HG03175 (cell line): Measurements from ENCODE around the gene PRUNE2.
A peak's percentile ranks its signal among the peaks of the same experiment; 100 is the strongest.

Experiments used
- ATAC-seq: cut with Tn5 transposase; IDR thresholded peaks from one replicate; pipeline ENCODE4 v1.9.1; 2021; ENCODE audit warnings: mild to moderate bottlenecking, moderate library complexity; ENCODE audit not compliant: unreplicated experiment

Gene PRUNE2

GRCh38 chr9:76581731-76582130 is 324.2 kb downstream of the PRUNE2 start:
- no peak for ATAC-seq

GRCh38 chr9:76580820-76581219 is 325.1 kb downstream of the PRUNE2 start:
- no peak for ATAC-seq

- no peak for ATAC-seq
Measured at GRCh38 chr9:76580188-76580587, 325.7 kb downstream of the PRUNE2 start.

GRCh38 chr9:76576344-76576743 is 329.6 kb downstream of the PRUNE2 start:
- ATAC-seq, result peak; percentile 72

- ATAC-seq, result no peak
Measured at GRCh38 chr9:76575761-76576160, 330.2 kb downstream of the PRUNE2 start.

GRCh38 chr9:76573905-76574760 is 331.8 kb downstream of the PRUNE2 start:
- no peak for ATAC-seq

- no peak for ATAC-seq
Measured at GRCh38 chr9:76573408-76573807, 332.5 kb downstream of the PRUNE2 start.

- ATAC-seq, result no peak
Measured at GRCh38 chr9:76572151-76572550, 333.8 kb downstream of the PRUNE2 start.

- ATAC-seq, result no peak
Measured at GRCh38 chr9:76571743-76572146, 334.2 kb downstream of the PRUNE2 start.

GRCh38 chr9:76571288-76571687 is 334.6 kb downstream of the PRUNE2 start:
- peak; percentile 98 for ATAC-seq

GRCh38 chr9:76570826-76571225 is 335.1 kb downstream of the PRUNE2 start:
- no peak for ATAC-seq

GRCh38 chr9:76567086-76567485 is 338.8 kb downstream of the PRUNE2 start:
- ATAC-seq, result no peak

GRCh38 chr9:76564297-76564696 is 341.6 kb downstream of the PRUNE2 start:
- no peak for ATAC-seq

GRCh38 chr9:76562511-76562911 is 343.4 kb downstream of the PRUNE2 start:
- ATAC-seq, result peak; percentile 82

- peak; percentile 19 for ATAC-seq
Measured at GRCh38 chr9:76561900-76562299, 344.0 kb downstream of the PRUNE2 start.
